GM18499 (cell line): ENCODE results near the gene PGGHG.
"Not testable (repeated sequence)": the region's sequence is repeated elsewhere in the genome, so short reads cannot be mapped to it uniquely, and the experiment has no call there.

ENCODE experiments used
- ATAC-seq: cut with Tn5 transposase; IDR thresholded peaks from one replicate; pipeline ENCODE4 v1.9.1; 2021; ENCODE audit warnings: moderate number of reproducible peaks; ENCODE audit not compliant: insufficient read depth, unreplicated experiment

Gene PGGHG

DNA sequence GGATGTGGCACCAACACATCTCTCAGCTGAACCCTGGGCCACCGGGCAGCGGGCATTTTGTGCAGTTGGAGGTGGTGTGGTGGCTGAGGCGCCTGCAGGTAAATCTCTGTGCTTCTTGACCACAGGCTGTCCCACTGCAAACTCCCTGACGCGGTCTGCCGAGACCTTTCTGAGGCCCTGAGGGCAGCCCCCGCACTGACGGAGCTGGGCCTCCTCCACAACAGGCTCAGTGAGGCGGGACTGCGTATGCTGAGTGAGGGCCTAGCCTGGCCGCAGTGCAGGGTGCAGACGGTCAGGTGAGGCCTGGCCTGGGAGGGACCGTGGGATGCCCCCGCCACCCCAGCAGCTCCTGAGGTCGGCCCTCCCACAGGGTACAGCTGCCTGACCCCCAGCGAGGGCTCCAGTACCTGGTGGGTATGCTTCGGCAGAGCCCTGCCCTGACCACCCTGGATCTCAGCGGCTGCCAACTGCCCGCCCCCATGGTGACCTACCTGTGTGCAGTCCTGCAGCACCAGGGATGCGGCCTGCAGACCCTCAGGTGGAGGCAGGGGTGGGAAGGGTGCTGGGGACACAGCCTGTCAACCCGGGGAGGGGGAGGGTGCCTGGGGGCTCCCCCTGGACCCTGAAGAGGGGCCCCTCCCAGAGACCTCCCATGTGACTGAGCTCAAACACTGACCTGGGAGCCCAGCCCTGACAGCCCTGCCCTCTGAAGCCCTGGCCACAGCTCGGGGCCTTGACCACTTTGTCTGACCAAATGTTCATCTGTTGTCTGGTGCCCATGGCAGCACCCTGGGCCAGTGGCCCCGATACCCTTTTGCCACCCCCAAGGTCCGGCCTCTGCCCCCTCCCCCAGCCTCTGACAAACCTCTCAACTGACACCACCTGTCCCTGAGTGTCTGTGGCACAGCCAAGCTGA lies 4.6 kb upstream of the PGGHG start:
- no peak for ATAC-seq

DNA sequence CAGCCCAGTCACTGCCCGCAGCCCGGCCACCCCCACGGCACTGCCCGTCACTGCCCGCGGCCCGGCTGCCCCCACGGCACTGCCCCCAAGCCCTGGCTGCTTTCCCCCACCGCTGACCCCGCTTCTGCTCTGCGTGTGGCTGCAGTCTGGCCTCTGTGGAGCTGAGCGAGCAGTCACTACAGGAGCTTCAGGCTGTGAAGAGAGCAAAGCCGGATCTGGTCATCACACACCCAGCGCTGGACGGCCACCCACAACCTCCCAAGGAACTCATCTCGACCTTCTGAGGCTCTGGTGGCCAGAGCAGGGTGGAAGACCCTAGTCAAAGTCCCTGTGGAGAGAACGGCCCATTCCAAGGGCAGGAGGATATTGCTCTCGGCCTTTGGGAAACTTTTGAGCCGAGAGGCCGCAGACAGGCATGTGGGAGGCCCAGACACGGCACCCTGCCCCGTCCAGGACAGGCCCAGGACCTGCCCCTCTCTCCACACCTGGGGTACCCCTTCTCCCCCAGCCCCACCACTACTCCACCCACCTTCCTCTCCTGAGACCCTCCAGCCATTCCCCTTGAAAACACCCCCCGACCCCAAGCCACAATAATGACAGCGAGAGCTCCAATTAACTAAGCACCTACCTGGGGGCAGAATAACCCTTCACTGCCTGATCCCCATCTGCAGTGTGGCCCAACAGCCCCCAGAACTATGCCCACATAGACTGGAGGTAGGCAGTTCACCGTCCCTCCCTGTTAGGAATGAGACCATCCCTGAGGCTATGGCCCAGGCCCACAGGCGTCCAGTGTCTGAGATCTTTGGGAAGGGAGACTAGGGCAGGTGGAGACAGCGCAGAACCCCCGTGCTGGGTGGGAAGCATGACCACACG lies 3.7 kb upstream of the PGGHG start:
- no peak for ATAC-seq

DNA sequence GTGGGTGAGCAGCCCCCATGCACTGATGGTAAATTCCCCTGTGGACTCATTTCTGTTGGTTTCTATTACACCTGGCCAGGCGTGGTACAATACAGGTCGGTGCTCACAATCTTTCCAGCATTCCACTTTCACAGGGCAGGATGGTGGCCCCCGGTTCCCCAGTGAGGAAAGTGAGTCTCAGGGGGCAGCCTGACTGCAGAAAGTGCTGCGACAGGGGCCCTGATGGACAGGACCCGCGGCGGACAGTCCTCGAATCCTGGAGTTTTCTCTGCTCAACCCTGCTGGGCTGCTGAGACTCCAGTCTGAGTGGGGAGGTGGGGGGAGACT lies 3.1 kb upstream of the PGGHG start:
- ATAC-seq: no peak

DNA sequence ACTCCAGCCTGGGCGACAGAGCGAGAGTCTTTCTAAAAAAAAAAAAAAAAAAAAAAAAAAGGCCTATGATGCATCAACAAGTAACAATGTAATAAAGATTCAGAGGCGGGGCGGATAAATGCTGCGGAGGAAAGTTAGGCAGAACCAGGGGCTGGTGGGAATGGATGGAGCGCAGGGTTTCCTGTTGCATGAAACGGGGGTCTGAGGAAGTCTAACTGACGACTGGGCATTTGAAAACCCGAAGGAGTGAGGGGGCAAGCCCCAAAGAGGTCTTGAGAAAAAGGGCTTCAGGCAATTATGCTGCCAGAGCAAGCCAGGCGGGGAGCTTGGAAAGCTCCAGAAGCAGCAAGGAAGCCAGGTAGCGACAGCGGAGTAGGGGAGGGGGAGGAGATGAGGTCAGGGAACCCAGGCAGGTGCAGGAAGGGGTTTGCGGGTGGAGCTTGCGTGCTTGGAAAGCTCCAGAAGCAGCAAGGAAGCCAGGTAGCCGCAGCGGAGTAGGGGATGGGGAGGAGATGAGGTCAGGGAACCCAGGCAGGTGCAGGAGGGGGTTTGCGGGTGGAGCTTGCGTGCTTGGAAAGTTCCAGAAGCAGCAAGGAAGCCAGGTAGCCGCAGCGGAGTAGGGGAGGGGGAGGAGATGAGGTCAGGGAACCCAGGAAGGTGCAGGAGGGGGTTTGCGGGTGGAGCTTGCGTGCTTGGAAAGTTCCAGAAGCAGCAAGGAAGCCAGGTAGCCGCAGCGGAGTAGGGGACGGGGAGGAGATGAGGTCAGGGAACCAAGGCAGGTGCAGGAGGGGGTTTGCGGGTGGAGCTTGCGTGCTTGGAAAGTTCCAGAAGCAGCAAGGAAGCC lies 1.7 kb upstream of the PGGHG start:
- ATAC-seq: not testable (repeated sequence)

DNA sequence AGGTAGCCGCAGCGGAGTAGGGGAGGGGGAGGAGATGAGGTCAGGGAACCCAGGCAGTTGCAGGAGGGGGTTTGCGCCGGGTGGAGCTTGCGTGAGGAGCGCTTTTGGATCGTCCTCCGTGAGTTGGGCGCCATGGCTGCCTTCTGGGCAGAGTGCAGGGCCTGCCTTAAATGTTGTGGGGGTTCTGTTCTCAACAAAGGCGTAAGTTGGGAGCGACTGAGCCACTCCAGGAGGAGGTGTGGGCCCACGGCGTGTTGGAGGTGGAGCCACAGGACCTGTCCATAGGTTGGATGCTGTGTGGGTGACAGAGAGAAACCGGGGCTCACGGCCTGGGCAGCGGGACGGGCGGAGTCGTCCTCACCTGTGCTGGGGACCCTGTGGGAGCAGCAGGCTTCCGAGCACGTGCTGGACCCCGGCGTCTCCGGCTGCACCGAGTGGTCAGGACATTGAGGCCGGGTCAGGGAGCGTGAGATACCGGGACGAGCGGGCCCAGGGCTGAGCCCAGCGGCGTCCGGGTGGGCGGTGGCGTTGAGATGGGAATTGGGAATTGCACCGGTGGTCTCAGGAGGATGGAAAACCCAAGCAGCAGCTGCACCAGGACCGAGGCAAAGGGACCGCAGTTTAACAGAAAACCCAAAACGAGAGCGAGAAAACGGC lies 977 bp upstream of the PGGHG start:
- no peak for ATAC-seq

DNA sequence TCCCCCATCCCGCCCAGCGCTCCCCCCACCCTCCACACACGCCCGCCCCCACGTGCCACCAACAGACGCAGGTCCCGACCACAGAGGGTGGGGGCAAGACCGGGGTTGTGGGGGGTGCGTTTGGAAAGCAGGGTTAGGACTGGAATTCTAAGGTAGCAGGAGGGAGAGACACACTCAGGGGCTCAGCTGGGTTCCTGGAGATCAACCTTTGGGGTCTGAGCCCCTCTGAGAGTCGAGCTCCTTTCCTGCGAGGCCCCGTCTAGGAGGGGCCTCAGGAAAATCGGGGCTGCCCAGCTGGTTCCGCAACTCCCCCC lies 429 bp downstream of the PGGHG start:
- no peak for ATAC-seq

DNA sequence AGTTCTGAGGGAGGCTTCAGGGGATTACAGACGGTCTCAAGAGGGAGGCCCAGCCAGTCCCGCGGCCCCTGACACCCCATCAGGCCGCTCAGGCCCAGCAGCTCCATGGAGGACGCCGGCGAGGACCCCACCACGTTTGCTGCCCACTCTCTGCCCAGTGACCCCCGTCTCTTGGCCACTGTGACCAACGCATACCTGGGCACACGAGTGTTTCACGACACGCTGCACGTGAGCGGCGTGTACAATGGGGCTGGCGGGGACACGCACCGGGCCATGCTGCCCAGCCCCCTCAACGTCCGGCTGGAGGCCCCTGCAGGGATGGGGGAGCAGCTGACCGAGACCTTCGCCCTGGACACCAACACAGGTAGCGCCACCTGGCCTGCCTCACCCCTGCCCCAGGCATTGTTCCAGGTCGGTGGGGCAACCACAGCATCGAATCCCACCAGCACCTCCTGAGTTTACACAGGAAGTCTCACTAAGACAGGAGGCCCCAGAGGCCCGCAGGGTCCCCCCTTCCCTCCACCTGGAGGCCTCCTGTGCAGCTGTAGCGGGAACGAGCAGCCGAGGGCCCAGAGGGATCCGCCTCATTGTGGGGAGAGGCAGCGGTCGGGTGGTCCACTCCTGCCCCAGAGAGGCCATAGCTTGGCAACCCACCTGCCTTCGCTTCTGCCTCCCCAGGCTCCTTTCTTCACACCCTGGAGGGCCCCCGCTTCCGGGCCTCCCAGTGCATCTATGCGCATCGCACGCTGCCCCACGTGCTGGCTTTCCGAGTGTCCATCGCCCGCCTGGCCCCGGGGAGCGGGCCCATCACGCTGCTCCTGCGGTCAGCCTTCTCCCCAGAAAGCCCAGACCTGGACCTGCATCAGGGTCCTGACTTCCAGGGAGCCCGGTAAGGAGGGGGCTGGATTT lies 1.0 kb downstream of the PGGHG start:
- no peak for ATAC-seq

DNA sequence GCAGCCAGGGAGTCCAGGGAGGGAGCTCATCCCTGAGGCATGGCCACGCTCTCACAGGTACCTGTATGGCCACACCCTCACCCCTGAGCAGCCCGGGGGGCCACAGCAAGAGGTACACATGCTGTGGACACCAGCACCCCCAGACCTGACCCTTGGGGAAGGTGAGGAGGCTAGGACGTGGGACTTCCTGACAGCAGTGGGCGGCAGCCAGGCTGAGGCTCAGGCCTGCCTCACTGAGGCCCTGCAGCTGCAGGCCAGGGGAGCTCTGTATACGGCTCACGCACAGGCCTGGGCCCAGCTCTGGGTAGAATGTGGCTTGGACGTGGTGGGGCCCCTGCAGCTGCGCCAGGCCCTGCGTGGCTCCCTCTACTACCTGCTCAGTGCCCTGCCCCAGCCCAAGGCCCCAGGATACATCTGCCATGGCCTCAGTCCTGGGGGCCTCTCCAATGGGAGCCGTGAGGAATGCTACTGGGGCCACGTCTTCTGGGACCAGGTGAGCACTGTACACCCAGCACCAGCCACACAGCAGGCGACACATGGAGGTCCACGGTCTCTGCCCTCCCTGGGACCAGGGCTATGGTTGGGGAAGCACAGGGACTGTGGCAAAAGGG lies 1.8 kb downstream of the PGGHG start:
- no peak for ATAC-seq

DNA sequence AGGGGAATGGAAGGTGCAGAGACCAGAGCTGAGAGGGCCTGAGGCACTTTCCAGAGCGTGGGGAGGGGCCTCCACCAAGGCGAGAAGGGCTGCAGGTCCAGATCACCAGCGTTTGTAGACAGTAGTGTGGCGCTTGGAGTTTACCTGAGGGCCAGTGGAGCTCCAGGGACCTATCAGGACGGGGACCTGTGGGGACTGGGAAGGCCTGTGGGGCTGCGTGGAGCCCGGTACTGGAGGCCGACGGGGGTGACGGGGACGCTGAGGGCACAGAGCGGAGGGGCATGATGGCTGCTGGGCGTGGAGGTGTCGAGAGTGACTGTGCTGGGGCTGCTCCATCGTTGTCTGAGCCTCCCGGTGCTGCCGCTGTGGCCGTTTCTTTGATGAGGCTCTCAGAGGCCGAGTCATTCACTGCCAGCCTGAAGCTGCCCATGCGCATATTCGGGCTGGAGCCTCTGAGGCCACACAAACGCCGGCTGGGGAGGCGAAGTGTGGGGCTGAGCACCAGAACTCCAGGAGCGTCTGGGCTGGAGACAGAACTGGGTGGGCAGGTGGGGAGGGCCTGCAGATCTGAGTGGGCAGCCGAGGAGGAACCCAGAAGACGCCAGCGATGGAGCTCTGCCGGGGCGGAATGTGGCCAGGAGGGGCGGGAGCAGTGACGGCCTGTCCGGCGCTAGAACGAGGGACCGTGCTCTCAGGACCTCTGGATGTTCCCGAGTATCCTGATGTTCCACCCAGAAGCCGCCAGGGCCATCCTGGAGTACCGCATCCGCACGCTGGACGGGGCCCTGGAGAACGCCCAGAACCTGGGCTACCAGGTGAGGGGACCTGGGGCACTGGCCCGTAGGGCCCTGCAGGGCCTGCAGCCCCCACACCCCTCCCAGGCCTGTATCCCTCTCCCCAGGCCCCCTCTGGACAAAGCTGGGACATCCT lies 2.6 kb downstream of the PGGHG start:
- ATAC-seq: no peak

DNA sequence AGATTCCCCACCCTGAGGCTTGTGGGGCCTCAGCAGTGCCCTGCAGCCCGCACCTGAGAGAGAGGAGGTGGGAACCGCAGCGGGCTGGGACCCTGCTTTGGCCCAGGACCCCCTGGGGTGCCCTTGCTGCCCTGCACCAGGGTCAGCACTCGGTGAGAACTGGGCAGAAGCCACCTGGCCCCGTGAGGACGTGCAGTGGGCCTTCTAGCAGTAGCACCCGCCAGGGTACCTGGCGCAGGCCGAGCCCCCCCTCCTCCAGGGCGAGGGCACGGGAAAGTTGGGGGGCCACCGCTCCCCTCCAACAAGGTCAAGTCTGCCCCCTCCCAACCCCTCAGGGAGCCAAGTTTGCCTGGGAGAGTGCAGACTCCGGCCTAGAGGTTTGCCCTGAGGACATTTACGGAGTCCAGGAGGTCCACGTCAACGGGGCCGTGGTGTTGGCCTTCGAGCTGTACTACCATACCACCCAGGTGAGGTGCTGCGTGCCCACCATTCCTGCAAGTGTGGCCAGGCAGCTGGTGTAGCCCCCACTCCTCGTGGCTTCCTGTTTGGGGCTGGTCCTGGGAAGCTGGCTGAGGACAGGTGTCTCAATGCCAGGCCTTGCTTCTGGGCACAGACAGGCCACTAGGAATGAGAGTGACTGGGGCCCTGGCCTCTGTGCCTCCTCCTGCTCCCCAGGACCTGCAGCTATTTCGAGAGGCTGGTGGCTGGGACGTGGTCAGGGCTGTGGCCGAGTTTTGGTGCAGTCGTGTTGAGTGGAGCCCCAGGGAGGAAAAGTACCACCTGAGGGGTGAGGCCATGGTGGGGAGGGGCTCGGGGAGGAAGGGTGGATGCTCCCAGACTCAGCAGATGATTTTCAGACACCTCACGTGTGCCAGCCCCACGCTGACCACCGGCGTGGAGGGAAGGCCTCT lies 3.5 kb downstream of the PGGHG start:
- no peak for ATAC-seq

DNA sequence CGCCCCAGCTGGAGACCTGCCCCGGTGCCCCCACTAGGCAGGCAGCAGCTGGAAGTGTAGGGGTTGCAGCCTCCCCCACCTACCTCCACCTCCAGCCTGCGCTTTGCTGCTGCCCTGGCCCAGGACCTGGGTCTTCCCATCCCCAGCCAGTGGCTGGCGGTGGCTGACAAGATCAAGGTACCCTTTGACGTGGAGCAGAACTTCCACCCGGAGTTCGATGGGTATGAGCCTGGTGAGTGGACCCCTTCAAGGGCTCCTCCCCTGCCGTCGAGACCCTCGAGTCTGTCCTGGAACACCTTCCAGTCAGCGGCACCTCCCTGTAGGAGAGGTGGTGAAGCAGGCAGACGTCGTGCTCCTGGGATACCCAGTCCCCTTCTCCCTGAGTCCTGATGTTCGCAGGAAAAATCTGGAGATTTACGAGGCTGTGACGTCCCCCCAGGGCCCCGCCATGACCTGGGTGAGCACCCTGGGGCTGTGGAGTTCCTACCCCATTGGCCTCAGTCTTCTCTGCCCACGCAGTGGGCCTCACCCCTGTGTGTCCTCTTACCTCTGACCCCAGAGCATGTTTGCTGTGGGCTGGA lies 4.4 kb downstream of the PGGHG start:
- no peak for ATAC-seq

DNA sequence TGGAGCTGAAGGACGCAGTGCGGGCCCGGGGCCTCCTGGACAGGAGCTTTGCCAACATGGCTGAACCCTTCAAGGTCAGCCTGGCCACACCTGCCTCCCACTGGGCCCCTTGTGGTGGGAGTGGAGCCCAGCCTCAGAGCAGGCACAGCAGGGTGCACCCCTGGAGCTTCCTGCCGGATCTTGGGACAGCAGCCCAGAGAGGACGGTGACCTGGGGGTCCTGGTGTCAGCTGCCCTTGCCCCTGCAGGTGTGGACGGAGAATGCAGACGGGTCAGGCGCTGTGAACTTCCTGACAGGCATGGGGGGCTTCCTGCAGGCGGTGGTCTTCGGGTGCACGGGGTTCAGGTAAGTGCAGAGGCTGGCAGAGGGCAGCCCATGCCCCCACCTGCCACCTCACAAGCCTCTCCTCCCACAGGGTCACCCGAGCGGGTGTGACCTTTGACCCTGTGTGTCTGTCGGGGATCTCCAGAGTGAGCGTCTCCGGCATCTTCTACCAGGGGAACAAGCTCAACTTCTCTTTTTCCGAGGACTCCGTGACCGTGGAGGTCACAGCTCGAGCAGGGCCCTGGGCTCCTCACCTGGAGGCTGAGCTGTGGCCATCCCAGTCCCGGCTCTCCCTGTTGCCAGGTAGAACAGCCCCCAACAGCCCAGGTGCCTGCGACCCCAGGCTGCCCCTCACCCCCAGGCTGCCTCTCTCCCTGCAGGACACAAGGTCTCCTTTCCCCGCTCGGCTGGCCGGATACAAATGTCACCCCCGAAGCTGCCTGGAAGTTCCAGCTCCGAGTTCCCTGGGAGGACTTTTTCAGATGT lies 5.1 kb downstream of the PGGHG start:
- no peak for ATAC-seq

DNA sequence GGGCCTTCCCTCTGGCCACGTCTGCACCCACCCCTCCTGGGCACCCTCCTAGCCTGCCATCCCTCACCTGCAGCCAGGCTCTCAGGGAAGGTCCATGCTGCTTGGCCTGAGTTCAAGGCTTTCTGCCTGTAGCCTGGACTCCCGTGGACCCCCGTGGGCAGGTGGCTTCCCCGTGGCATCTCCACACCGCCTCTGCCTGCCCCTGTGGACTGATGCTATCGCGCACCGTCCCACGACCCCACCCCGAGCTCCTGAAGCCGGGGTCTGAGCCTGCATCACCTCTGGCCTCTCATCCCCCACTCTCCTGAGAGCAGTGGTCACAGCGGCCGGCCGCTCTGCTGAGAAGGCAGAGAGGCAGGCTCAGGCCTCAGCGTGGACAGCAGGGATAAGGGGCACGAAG lies 5.9 kb downstream of the PGGHG start:
- no peak for ATAC-seq

DNA sequence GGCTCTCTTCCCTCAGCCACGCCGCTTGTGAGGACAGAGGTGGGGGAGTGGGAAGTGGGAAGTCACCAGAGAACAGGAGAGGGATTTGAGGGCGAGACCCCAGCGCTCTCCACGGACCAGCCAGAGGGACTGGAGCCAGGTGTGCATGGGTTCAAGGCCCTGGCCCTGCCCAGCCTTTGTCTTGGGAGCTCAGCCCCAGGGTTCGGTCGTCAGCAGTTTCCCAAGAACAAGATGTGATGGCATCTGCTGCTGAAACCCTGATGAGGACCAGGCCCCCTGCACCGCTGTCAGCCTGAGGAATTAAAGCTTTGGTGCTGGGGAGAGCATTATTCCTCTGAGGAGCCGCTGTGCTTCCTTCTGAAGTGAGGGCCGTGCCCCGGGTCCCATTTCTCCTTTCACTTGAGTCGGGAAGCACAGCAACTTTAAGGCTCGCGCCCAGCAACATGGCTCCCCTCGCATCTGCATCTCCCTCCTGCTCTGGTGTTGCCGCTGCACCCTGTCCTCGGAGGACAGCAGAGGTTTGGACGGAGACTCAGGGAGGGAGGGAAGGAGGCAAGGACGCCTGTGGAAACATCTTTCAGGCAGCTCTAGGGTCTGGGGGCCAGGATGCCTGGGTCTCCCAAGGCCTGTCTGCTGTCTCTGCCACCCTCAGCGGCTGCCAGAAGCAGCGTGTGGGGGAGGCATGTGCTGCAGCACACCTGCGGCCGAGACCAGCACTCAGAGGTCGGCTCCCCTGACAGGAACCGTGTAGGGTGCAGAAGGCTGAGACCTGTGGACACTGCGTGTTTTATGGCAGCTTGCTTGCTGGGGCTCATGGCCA lies 6.6 kb downstream of the PGGHG start:
- ATAC-seq: no peak
